HepG2 (cell line): ENCODE measurements around the gene TBC1D1. TPM values are rescaled to one million over a fixed set of nuclear protein-coding genes. Genes with fewer than 3 reads are reported as not detected.
A peak's percentile ranks its signal among the peaks of the same experiment; 100 is the strongest.

Experiments
- ARNTL ChIP-seq: sonication (generic); formaldehyde crosslinking; IDR thresholded peaks from 2 replicates; pipeline ENCODE4 v1.4.0; 2020; ENCODE audit warnings: mild to moderate bottlenecking, missing genetic modification reagents
- FOXP4 ChIP-seq: sonication (generic); formaldehyde crosslinking; IDR thresholded peaks from 2 replicates; pipeline ENCODE4 v1.4.0; 2020; ENCODE audit warnings: missing genetic modification reagents
- GZF1 ChIP-seq: sonication (generic); formaldehyde crosslinking; IDR thresholded peaks from 2 replicates; pipeline ENCODE4 v1.5.1; 2020; ENCODE audit warnings: mild to moderate bottlenecking, missing genetic modification reagents
- HDAC2 ChIP-seq: sonication (generic); formaldehyde crosslinking; IDR thresholded peaks from 2 replicates; pipeline ENCODE4 v1.4.0; 2020; ENCODE audit warnings: missing genetic modification reagents
- MED1 ChIP-seq: sonication (generic); formaldehyde crosslinking; IDR thresholded peaks from 2 replicates; pipeline ENCODE4 v1.4.0; 2020; ENCODE audit warnings: missing genetic modification reagents
- NAIF1 ChIP-seq: sonication (generic); formaldehyde crosslinking; IDR thresholded peaks from 2 replicates; pipeline ENCODE4 v1.5.0; 2020; ENCODE audit warnings: mild to moderate bottlenecking, missing genetic modification reagents, borderline replicate concordance
- POGZ ChIP-seq: sonication (generic); formaldehyde crosslinking; IDR thresholded peaks from 2 replicates; pipeline ENCODE4 v1.4.0; 2020; ENCODE audit warnings: mild to moderate bottlenecking, missing genetic modification reagents
- RNF219 ChIP-seq: sonication (generic); formaldehyde crosslinking; IDR thresholded peaks from 2 replicates; pipeline ENCODE4 v1.5.0; 2020; ENCODE audit warnings: mild to moderate bottlenecking, missing genetic modification reagents
- SATB2 ChIP-seq: sonication (generic); formaldehyde crosslinking; IDR thresholded peaks from 2 replicates; pipeline ENCODE4 v1.5.0; 2020; ENCODE audit warnings: missing genetic modification reagents
- SOX5 ChIP-seq: IDR thresholded peaks from 2 replicates; pipeline ENCODE4 v1.6.1; 2016; ENCODE audit warnings: borderline replicate concordance
- ZMYM4 ChIP-seq: sonication (generic); formaldehyde crosslinking; IDR thresholded peaks from 2 replicates; pipeline ENCODE4 v1.8.1; 2023; ENCODE audit warnings: mild to moderate bottlenecking, missing genetic modification reagents
- ZNF256 ChIP-seq: sonication (generic); formaldehyde crosslinking; conservative IDR thresholded peaks from 2 replicates; pipeline ENCODE4 v1.4.0; 2020; ENCODE audit warnings: missing genetic modification reagents
- ZNF280D ChIP-seq: sonication (generic); formaldehyde crosslinking; IDR thresholded peaks from 2 replicates; pipeline ENCODE4 v1.5.1; 2020; ENCODE audit warnings: mild to moderate bottlenecking, missing genetic modification reagents
- ZNF512 ChIP-seq: sonication (generic); formaldehyde crosslinking; IDR thresholded peaks from 2 replicates; pipeline ENCODE4 v1.4.0; 2020; ENCODE audit warnings: mild to moderate bottlenecking, missing genetic modification reagents
- ZNF770 ChIP-seq: sonication (generic); formaldehyde crosslinking; IDR thresholded peaks from 2 replicates; pipeline ENCODE4 v1.5.0; 2020; ENCODE audit warnings: mild to moderate bottlenecking, missing genetic modification reagents
- ZNF841 ChIP-seq: sonication (generic); formaldehyde crosslinking; IDR thresholded peaks from 2 replicates; pipeline ENCODE4 v1.8.1; 2023; ENCODE audit warnings: missing genetic modification reagents, borderline replicate concordance
- polyA plus RNA-seq, 8 experiments: library from polyadenylated mRNA; depleted of rRNA in 3 of 8; stranded (reverse) in 7 of 8; unstranded in 1 of 8; fragments of >200 nt; fragmentation: Illumina TruSeq in 4 of 8; extraction: Trizol in 4 of 8; gene quantifications; 2 replicates each; pipeline versions ENCODE4 v1.2.1 to v1.2.3, GENCODE V29; 2011 to 2016; ENCODE audit warnings: low read depth in 4 of 8, missing spikeins in 1 of 8, mixed read lengths in 1 of 8; ENCODE audit not compliant: insufficient read depth in 1 of 8
- total RNA-seq, 5 experiments: library from RNA; depleted of rRNA; stranded (reverse); fragments of >200 nt; fragmentation: Illumina TruSeq; extraction: Trizol; gene quantifications; 2 replicates each; pipeline ENCODE4 v1.2.3, GENCODE V29; 2016; ENCODE audit warnings: low read depth in 1 of 5

TBC1D1 gene
- total and polyA plus RNA-seq, 2 of the 13 experiments (the other 11 are each of a cell fraction or from before 2014, with no cell fraction given) = 37.3 to 62.8 TPM

- TF ChIP-seq RNF219 (CRISPR knock-in tag) (peak; percentile 99), ARNTL (peak; percentile 77), NAIF1 (CRISPR knock-in tag) (no peak), SOX5 (peak; percentile 95), ZNF256 (CRISPR knock-in tag) (no peak), ZNF841 (CRISPR knock-in tag) (no peak), ZNF280D (peak; percentile 80), HDAC2 (CRISPR knock-in tag) (peak; percentile 98), ZMYM4 (peak; percentile 91), FOXP4 (peak; percentile 98), ZNF770 (CRISPR knock-in tag) (peak; percentile 50; the same call in 1 of the 2 replicates), POGZ (CRISPR knock-in tag) (peak; percentile 82), GZF1 (CRISPR knock-in tag) (no peak; the same call in 1 of the 2 replicates), MED1 (CRISPR knock-in tag) (peak; percentile 100), SATB2 (CRISPR knock-in tag) (0 out of 2 replicates have a peak, but pooled peaks have one; percentile 72), ZNF512 (CRISPR knock-in tag) (no peak)
Measured at GRCh38 chr4:38132843-38133662, 242.2 kb downstream of the TBC1D1 start (continued).
